ENCODE measurements around the gene WRNIP1.

DNA sequence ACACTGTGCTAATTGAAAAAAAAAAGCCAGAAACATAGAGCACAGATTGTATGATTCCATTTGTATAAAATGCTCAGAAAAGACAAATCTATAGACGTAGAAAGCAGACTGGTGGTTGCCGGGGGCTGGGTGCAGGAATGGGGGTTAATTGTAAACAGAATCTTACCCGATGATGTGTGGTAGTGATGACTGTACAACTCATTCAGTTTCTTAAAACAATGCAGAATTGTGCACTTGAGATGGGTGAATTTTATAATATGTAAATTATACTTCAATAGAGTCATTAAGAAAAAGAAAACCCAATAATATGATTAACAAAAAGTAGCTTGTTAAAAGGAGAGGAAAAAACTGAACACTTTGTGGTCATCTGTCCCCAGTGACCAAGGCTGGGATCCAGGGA, 10.8 kb upstream of the WRNIP1 start:
- no peak for TF ChIP-seq POLR2A (IDR thresholded peaks at IDR 0.05; ENCODE audit: insufficient read depth in 1 of 2, low read depth in 2 of 2, low read length in 2 of 2)
- no peak for TF ChIP-seq JUN (CRISPR knock-in tag; IDR thresholded peaks at IDR 0.05)
- TF ChIP-seq ZNF207 (IDR thresholded peaks at IDR 0.05; ENCODE audit: borderline replicate concordance), result no peak
- TF ChIP-seq POLR2AphosphoS5 (IDR thresholded peaks at IDR 0.05; ENCODE audit: low read depth, low read length), result no peak
- TF ChIP-seq, protein P1, sequence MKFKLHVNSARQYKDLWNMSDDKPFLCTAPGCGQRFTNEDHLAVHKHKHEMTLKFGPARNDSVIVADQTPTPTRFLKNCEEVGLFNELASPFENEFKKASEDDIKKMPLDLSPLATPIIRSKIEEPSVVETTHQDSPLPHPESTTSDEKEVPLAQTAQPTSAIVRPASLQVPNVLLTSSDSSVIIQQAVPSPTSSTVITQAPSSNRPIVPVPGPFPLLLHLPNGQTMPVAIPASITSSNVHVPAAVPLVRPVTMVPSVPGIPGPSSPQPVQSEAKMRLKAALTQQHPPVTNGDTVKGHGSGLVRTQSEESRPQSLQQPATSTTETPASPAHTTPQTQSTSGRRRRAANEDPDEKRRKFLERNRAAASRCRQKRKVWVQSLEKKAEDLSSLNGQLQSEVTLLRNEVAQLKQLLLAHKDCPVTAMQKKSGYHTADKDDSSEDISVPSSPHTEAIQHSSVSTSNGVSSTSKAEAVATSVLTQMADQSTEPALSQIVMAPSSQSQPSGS (CRISPR knock-in tag; IDR thresholded peaks at IDR 0.05), result no peak
- no peak for TF ChIP-seq FOXJ3 (CRISPR knock-in tag; IDR thresholded peaks at IDR 0.05; ENCODE audit: borderline replicate concordance)
- TF ChIP-seq STAG1 (CRISPR knock-in tag; IDR thresholded peaks at IDR 0.05), result no peak
- TF ChIP-seq HDAC2 (CRISPR knock-in tag; IDR thresholded peaks at IDR 0.05), result no peak
- TF ChIP-seq, protein P2, sequence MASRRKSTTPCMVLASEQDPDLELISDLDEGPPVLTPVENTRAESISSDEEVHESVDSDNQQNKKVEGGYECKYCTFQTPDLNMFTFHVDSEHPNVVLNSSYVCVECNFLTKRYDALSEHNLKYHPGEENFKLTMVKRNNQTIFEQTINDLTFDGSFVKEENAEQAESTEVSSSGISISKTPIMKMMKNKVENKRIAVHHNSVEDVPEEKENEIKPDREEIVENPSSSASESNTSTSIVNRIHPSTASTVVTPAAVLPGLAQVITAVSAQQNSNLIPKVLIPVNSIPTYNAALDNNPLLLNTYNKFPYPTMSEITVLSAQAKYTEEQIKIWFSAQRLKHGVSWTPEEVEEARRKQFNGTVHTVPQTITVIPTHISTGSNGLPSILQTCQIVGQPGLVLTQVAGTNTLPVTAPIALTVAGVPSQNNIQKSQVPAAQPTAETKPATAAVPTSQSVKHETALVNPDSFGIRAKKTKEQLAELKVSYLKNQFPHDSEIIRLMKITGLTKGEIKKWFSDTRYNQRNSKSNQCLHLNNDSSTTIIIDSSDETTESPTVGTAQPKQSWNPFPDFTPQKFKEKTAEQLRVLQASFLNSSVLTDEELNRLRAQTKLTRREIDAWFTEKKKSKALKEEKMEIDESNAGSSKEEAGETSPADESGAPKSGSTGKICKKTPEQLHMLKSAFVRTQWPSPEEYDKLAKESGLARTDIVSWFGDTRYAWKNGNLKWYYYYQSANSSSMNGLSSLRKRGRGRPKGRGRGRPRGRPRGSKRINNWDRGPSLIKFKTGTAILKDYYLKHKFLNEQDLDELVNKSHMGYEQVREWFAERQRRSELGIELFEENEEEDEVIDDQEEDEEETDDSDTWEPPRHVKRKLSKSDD (CRISPR knock-in tag; IDR thresholded peaks at IDR 0.05; ENCODE audit: low read depth), result no peak
- TF ChIP-seq FOXP4 (CRISPR knock-in tag; IDR thresholded peaks at IDR 0.05), result no peak
- no peak for TF ChIP-seq TCF7 (IDR thresholded peaks at IDR 0.05; ENCODE audit: low read depth)
- TF ChIP-seq ZNF709 (CRISPR knock-in tag; IDR thresholded peaks at IDR 0.05), result no peak
- no peak for TF ChIP-seq EED (CRISPR knock-in tag; IDR thresholded peaks at IDR 0.05)
- no peak for TF ChIP-seq PBX3 (CRISPR knock-in tag; IDR thresholded peaks at IDR 0.05; ENCODE audit: borderline replicate concordance)

All from HepG2 (cell line).